Cardiac fibroblast (primary cell): ENCODE results near the gene CHCHD6.

Experiments
- DNase-seq, 2 donors: peaks; one replicate each; pipeline versions ENCODE4 v3.0.0 to v3.0.0-alpha.2; 2010; ENCODE audit warnings: low read depth in 2 of 2
- H3K4me3 ChIP-seq, 2 donors: replicated peaks in 1 of 2; 1 replicate in 1 of 2; 2 replicates in 1 of 2; pipeline ENCODE4 v1.5.1; 2011; ENCODE audit warnings: low read depth in 2 of 2, low read length in 2 of 2, mild to moderate bottlenecking in 2 of 2, moderate library complexity in 1 of 2
- TF ChIP-seq, protein P1 (sequence below): IDR thresholded peaks from one replicate; pipeline ENCODE4 v1.5.1; 2011; ENCODE audit warnings: low read depth, mild to moderate bottlenecking, low read length, inconsistent platforms

CHCHD6 gene

GRCh38 chr3:126851934-126852333 is 147.9 kb downstream of the CHCHD6 start:
- H3K4me3 ChIP-seq = no peak overlapping the region
- TF ChIP-seq, protein P1, sequence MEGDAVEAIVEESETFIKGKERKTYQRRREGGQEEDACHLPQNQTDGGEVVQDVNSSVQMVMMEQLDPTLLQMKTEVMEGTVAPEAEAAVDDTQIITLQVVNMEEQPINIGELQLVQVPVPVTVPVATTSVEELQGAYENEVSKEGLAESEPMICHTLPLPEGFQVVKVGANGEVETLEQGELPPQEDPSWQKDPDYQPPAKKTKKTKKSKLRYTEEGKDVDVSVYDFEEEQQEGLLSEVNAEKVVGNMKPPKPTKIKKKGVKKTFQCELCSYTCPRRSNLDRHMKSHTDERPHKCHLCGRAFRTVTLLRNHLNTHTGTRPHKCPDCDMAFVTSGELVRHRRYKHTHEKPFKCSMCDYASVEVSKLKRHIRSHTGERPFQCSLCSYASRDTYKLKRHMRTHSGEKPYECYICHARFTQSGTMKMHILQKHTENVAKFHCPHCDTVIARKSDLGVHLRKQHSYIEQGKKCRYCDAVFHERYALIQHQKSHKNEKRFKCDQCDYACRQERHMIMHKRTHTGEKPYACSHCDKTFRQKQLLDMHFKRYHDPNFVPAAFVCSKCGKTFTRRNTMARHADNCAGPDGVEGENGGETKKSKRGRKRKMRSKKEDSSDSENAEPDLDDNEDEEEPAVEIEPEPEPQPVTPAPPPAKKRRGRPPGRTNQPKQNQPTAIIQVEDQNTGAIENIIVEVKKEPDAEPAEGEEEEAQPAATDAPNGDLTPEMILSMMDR = no peak
- DNase-seq = no peak

DNA sequence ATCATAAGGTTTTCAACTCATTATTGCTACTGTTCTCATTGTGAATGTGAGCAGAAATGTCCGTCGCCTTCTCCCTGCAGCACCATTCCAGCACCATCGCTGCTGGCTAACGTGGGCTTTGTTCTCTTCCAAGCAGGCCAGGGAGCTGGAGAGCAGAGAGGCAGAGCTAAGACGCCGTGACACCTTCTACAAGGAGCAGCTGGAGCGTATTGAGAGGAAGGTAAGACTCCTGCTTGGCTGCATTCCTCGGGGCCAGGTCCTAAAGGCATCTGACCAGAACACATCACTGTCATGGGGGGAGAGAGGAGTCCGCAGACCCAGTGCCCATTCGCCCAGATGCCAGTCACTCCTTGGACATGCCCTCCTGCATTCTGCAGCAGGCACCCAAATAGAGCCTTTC is 148.5 kb downstream of the CHCHD6 start:
- TF ChIP-seq, protein P1 = no peak
- DNase-seq = no peak
- no peak overlapping the region for H3K4me3 ChIP-seq

DNA sequence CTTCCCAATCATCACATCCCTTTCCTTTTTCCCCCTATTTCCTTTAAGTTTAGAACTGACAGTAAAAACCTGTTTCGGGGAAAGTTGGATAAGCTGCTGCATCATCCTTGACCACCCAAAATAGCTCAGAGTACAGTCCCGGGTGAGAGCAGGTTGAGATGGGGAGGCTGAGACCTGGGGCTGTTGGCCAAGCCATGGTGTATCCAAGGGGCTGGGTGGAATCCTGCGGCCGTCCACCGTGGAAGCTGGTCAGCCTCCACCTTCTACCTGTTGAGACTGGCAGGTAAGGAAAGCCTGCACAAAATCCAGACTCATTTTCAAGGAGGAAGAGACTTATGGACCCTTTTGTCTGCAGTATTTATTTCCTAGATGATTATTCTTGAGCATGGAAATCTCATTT is 150.6 kb downstream of the CHCHD6 start:
- no peak for DNase-seq
- no peak overlapping the region for H3K4me3 ChIP-seq
- TF ChIP-seq, protein P1 = no peak

DNA sequence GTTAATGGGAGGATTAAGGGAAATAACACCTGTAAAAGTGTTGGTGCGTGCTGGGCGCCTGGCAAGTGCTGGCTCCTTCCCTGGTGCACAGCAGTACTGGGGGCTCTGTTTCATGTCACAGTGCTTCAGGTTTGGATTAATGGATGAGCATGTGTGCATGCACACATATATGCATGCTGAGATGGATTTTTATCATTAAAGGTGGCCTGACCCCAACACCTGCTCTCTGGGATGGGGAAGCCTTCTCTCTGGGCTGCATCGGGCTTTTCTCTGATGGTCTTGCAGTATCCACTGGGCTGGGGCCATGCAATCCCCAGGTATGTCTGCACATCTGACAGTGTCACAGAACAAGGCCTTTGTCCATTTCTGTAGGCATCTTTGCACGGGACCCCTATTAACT is 151.3 kb downstream of the CHCHD6 start:
- H3K4me3 ChIP-seq = no peak overlapping the region
- TF ChIP-seq, protein P1 = no peak
- no peak for DNase-seq

- TF ChIP-seq, protein P1 = no peak
- no peak for DNase-seq
- H3K4me3 ChIP-seq = no peak overlapping the region
Observed at GRCh38 chr3:126857928-126858327, 153.9 kb downstream of the CHCHD6 start.

DNA sequence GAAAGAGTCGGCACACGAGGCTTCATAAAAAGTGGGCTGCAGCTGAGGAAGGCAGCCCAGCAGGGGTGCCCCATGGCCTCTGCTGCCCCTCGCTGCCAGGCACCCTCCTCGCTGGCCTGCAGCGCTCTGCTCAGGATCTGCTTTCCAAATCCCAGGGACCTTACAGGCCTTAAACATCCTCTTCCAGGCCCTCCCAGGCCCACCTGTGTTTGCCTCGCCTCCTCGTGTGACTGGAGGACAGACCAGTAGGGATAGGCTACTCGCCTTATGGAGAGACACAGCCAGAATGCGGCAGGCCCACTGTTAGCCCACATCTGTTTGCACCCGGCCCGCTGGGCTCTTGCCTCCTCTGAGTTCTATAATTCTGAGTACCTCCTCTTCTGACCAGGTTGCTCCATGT is 154.4 kb downstream of the CHCHD6 start:
- TF ChIP-seq, protein P1 = no peak
- H3K4me3 ChIP-seq = no peak overlapping the region
- no peak for DNase-seq

- H3K4me3 ChIP-seq = no peak overlapping the region
- TF ChIP-seq, protein P1 = no peak
- peak; percentile 74 to 96 for DNase-seq
Observed at GRCh38 chr3:126858887-126859286, 154.8 kb downstream of the CHCHD6 start.
